ENCODE results near the gene PPME1.

DNA sequence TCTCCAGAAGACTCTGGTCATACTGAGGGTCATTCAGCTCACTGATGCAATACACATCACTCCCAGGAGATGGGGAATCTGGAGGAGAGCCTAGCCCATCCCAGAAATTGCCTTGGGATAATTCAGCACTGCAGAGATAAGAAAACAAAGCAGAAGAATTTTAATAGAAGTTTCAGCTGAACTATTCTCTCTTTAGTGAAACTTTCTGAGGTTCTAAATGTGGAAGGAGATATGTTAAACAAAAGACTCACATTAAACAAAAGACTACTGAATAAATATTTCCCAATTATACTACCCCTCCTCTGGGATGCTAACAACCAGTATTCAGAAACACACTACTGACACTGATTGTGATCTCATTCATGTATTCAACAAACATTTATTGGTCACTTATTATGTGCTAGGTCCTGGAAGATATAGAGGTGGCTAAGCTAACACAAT is 48.1 kb upstream of the PPME1 start:
- TF ChIP-seq, protein P1, sequence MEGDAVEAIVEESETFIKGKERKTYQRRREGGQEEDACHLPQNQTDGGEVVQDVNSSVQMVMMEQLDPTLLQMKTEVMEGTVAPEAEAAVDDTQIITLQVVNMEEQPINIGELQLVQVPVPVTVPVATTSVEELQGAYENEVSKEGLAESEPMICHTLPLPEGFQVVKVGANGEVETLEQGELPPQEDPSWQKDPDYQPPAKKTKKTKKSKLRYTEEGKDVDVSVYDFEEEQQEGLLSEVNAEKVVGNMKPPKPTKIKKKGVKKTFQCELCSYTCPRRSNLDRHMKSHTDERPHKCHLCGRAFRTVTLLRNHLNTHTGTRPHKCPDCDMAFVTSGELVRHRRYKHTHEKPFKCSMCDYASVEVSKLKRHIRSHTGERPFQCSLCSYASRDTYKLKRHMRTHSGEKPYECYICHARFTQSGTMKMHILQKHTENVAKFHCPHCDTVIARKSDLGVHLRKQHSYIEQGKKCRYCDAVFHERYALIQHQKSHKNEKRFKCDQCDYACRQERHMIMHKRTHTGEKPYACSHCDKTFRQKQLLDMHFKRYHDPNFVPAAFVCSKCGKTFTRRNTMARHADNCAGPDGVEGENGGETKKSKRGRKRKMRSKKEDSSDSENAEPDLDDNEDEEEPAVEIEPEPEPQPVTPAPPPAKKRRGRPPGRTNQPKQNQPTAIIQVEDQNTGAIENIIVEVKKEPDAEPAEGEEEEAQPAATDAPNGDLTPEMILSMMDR (conservative IDR thresholded peaks at IDR 0.05; ENCODE audit: low read length) = no peak
- no peak for TF ChIP-seq EZH2phosphoT487 (IDR thresholded peaks at IDR 0.05; ENCODE audit: borderline replicate concordance, low read depth, low read length)
